PC-9 (cell line): ENCODE data around the gene P2RX5.

Experiments
- CTCF ChIP-seq: fragments of 200-600 bp; sonication (generic); conservative IDR thresholded peaks from 2 replicates; pipeline ENCODE4 v1.6.1; 2017; ENCODE audit warnings: mixed run types, antibody characterized with exemption, mild to moderate bottlenecking, moderate library complexity
- EZH2 ChIP-seq: fragments of 200-600 bp; sonication (generic); IDR thresholded peaks from 2 replicates; pipeline ENCODE4 v1.8.0; 2017; ENCODE audit warnings: antibody characterized with exemption, low read depth

GRCh38 chr17:3641717-3642486 lies 54.1 kb downstream of the P2RX5 start:
- no peak for TF ChIP-seq CTCF
- TF ChIP-seq EZH2: no peak
